Suprapubic skin (tissue), 4 donors: ENCODE measurements around the gene FAM107A.

Experiments used
- CTCF ChIP-seq, 2 donors: fragments of 200-600 bp in 1 of 2; fragments of 450-650 bp in 1 of 2; sonication (generic) in 1 of 2; IDR thresholded peaks; one replicate each; pipeline ENCODE4 v1.5.1; 2016 to 2019; ENCODE audit warnings: antibody characterized with exemption in 2 of 2, mild to moderate bottlenecking in 1 of 2, moderate library complexity in 1 of 2
- EP300 ChIP-seq: sonication (generic); formaldehyde crosslinking; IDR thresholded peaks from one replicate; pipeline ENCODE4 v1.6.1; 2017; ENCODE audit warnings: antibody characterized with exemption
- POLR2A ChIP-seq, 2 donors: fragments of 450-650 bp; IDR thresholded peaks; one replicate each; pipeline ENCODE4 v1.6.1; 2017; ENCODE audit warnings: antibody characterized with exemption in 2 of 2, mild to moderate bottlenecking in 2 of 2, moderate library complexity in 2 of 2
- POLR2AphosphoS5 ChIP-seq, 3 donors: sonication (generic); formaldehyde crosslinking; IDR thresholded peaks; one replicate each; pipeline ENCODE4 v1.6.1; 2017; ENCODE audit warnings: antibody characterized with exemption in 3 of 3

GRCh38 chr3:58534592-58535494 is 42.3 kb downstream of the FAM107A start:
- TF ChIP-seq CTCF (IDR thresholded peaks at IDR 0.05) (no peak), EP300 (no peak), POLR2AphosphoS5 (IDR thresholded peaks at IDR 0.05) (no peak), POLR2A (IDR thresholded peaks at IDR 0.05) (no peak)
